ENCODE measurements around the gene CXCR4. TPM values are rescaled to one million over a fixed set of nuclear protein-coding genes. Genes with fewer than 3 reads are reported as not detected.
A peak's percentile ranks its signal among the peaks of the same experiment; 100 is the strongest.

Gene CXCR4
- total RNA-seq, 2 donors from 2014 or later: 3.6 to 10.5 TPM

DNA sequence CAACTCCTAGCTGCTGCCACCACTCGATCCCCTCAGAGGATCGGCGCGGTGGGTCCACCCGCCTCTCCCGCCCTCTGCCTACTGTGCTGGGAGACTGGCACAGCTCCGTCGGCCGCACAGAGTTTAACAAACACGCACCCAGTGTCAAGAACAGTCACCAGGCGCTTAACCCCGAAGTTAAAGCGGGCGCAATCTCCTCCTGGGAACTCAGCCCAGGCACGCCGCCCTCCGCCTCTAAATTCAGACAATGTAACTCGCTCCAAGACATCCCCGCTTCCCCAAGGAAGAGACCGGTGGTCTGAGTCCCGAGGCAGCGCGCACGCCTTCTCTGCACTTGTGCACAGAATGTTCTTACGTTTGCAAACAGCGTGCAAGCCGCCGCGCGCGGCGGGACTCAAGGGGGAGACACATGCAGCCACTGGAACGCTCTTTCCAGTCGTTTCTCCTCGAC is 533 bp downstream of the CXCR4 start:
- H3K27ac ChIP-seq: peak overlapping the region; percentile 52
- peaks cover 55% of the 10 kb centered on the region for H3K27me3 ChIP-seq
- intact Hi-C loops (cut with DNase I): loop anchor here (5.0 kb wide), 1 partner anchor 195 kb away; no protein-coding TSS in a partner anchor
- peak overlapping the region; percentile 52 to 76 for H3K9ac ChIP-seq (ENCODE audit: low read depth in 2 of 2, low read length in 2 of 2)
- no peaks in the 10 kb centered on the region for H3K9me3 ChIP-seq
- no peaks in the 10 kb centered on the region for H3K4me1 ChIP-seq
- TF ChIP-seq, protein P1, sequence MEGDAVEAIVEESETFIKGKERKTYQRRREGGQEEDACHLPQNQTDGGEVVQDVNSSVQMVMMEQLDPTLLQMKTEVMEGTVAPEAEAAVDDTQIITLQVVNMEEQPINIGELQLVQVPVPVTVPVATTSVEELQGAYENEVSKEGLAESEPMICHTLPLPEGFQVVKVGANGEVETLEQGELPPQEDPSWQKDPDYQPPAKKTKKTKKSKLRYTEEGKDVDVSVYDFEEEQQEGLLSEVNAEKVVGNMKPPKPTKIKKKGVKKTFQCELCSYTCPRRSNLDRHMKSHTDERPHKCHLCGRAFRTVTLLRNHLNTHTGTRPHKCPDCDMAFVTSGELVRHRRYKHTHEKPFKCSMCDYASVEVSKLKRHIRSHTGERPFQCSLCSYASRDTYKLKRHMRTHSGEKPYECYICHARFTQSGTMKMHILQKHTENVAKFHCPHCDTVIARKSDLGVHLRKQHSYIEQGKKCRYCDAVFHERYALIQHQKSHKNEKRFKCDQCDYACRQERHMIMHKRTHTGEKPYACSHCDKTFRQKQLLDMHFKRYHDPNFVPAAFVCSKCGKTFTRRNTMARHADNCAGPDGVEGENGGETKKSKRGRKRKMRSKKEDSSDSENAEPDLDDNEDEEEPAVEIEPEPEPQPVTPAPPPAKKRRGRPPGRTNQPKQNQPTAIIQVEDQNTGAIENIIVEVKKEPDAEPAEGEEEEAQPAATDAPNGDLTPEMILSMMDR (IDR thresholded peaks at IDR 0.05): no peak
- no peaks in the 10 kb centered on the region for H3K36me3 ChIP-seq
- H3K4me3 ChIP-seq: peak overlapping the region; percentile 53
- peak; percentile 36 for DNase-seq

DNA sequence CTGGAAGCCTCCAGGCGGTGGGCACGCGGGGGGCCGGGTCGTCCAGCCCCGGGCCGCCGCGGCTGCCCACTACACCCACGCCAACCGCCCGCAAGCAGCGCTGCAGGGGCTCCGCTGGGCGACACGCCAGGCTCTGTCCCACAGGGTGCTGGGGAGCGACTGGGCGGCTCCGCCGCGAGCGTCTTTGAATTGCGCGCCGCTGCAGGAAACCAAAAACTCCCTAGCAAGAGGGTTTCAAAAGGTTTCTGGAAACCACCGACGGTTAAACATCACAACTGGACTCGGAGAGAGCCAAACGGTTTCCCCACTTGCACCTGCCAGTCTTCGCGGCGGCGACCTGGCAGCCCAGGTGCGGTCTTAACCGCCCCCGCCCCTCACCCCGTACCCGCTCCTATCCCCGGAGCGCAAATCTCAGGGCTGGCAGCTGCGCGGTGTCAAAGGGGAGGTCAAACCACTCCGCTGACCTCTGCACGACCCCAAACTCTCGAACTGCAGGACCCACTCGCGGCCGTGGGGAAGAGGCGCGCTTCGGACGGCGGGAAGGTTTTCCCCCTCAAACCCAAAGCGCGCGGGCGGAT is 1.0 kb downstream of the CXCR4 start:
- DNase-seq: peak; percentile 29
- no peaks in the 10 kb centered on the region for H3K36me3 ChIP-seq
- H3K9me3 ChIP-seq: no peaks in the 10 kb centered on the region
- peak overlapping the region; percentile 52 to 76 for H3K9ac ChIP-seq (ENCODE audit: low read depth in 2 of 2, low read length in 2 of 2)
- H3K27ac ChIP-seq: peak overlapping the region; percentile 52
- peaks cover 55% of the 10 kb centered on the region for H3K27me3 ChIP-seq
- H3K4me1 ChIP-seq: no peaks in the 10 kb centered on the region
- TF ChIP-seq, protein P1 (IDR thresholded peaks at IDR 0.05): no peak
- intact Hi-C loops (cut with DNase I): loop anchor here (5.0 kb wide), 1 partner anchor 195 kb away; no protein-coding TSS in a partner anchor
- peak overlapping the region; percentile 53 for H3K4me3 ChIP-seq

DNA sequence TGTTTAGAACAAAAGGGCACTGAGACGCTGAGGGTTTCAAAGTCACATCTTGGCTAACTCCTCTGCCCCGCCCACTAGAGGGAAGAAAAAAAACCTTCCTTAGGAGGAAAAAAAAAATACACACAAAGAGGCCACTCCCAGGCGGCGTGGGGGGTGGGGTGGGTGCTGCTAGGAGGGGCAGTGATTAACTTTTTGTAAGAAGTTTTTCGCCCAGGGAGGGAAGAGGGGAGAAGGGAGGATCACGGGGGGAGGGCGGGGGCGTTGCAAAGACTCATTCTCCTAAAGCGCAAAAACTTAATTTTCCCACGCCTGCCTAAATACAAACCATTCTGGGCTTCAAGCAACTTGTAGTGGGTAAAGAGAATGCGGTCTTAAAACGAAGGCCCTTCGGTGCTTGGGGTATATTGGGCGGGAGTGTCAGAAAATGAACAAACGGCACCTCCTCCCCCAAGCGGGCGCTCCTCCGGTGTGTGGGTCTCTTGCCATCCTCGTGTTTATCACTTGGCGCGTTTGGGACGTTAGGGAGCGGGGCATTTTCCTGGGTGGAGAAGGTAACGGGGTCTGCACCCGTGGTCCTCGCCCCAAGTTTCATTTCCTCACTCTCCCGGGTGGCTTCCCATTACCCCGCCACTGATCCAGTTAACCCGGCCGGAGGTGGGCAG is 1.7 kb downstream of the CXCR4 start:
- peak overlapping the region; percentile 53 for H3K4me3 ChIP-seq
- no peaks in the 10 kb centered on the region for H3K36me3 ChIP-seq
- peak; percentile 61 for DNase-seq
- no peaks in the 10 kb centered on the region for H3K9me3 ChIP-seq
- intact Hi-C loops (cut with DNase I): loop anchor here (5.0 kb wide), 1 partner anchor 194 kb away; no protein-coding TSS in a partner anchor
- H3K27me3 ChIP-seq: peaks cover 55% of the 10 kb centered on the region
- H3K4me1 ChIP-seq: no peaks in the 10 kb centered on the region
- H3K27ac ChIP-seq: peak overlapping the region; percentile 52
- TF ChIP-seq, protein P1 (IDR thresholded peaks at IDR 0.05): no peak
- H3K9ac ChIP-seq (ENCODE audit: low read depth in 2 of 2, low read length in 2 of 2): peak overlapping the region; percentile 52 to 76

DNA sequence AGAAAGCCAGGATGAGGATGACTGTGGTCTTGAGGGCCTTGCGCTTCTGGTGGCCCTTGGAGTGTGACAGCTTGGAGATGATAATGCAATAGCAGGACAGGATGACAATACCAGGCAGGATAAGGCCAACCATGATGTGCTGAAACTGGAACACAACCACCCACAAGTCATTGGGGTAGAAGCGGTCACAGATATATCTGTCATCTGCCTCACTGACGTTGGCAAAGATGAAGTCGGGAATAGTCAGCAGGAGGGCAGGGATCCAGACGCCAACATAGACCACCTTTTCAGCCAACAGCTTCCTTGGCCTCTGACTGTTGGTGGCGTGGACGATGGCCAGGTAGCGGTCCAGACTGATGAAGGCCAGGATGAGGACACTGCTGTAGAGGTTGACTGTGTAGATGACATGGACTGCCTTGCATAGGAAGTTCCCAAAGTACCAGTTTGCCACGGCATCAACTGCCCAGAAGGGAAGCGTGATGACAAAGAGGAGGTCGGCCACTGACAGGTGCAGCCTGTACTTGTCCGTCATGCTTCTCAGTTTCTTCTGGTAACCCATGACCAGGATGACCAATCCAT is 2.7 kb downstream of the CXCR4 start:
- Histone ChIP-seq H3K27me3 (peaks cover 49% of the 10 kb centered on the region), H3K36me3 (no peaks in the 10 kb centered on the region), H3K4me3 (peak overlapping the region; percentile 53), H3K27ac (peak overlapping the region; percentile 26), H3K4me1 (no peaks in the 10 kb centered on the region), H3K9ac (ENCODE audit: low read depth in 2 of 2, low read length in 2 of 2) (peak overlapping the region in 1 of 2 donors; percentile 27), H3K9me3 (no peaks in the 10 kb centered on the region)
- TF ChIP-seq, protein P1 (IDR thresholded peaks at IDR 0.05): no peak
- intact Hi-C loops (cut with DNase I): loop anchor here (5.0 kb wide), 1 partner anchor 193 kb away; no protein-coding TSS in a partner anchor
- no peak for DNase-seq

DNA sequence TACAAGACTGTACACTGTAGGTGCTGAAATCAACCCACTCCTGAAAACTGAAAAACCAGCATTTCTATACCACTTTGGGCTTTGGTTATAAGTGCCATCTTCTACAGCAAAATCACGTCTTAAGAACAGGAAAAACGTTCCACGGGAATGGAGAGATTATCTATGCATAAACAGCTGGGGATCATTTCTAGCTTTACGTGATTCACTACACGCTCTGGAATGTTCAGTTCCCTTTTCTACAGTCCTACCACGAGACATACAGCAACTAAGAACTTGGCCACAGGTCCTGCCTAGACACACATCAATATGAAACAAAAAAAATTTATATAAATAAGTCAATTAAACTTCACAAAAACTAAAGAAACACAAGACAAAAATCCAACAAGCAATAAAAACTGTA is 3.6 kb downstream of the CXCR4 start:
- intact Hi-C loops (cut with DNase I): no loop called here
- no peak for DNase-seq
- Histone ChIP-seq H3K27ac (no peak overlapping the region), H3K9me3 (no peaks in the 10 kb centered on the region), H3K27me3 (peaks cover 41% of the 10 kb centered on the region), H3K4me1 (no peaks in the 10 kb centered on the region), H3K9ac (ENCODE audit: low read depth in 2 of 2, low read length in 2 of 2) (no peak overlapping the region), H3K36me3 (no peaks in the 10 kb centered on the region), H3K4me3 (no peak overlapping the region)
- TF ChIP-seq, protein P1 (IDR thresholded peaks at IDR 0.05): no peak

All from colonic mucosa (tissue), 4 donors.